Endodermal cell (in vitro differentiated cells): ENCODE data around the gene CFAP107. TPM values are rescaled to one million over a fixed set of nuclear protein-coding genes. Genes with fewer than 3 reads are reported as not detected.
A peak's percentile ranks its signal among the peaks of the same experiment; 100 is the strongest.

ENCODE experiments used
- DNase-seq: peaks from one replicate; pipeline ENCODE4 v3.0.0-alpha.2; 2017
- H3K27ac ChIP-seq: 2 replicates; pipeline ENCODE4 v1.5.1; 2013; ENCODE audit warnings: mild to moderate bottlenecking, low read depth, low read length, moderate library complexity
- H3K27me3 ChIP-seq: 2 replicates; pipeline ENCODE4 v1.6.1; 2013; ENCODE audit warnings: mild to moderate bottlenecking, low read length, moderate library complexity; ENCODE audit not compliant: insufficient read depth, control insufficient read depth, poor library complexity, severe bottlenecking
- H3K36me3 ChIP-seq: 2 replicates; pipeline ENCODE4 v1.7.0; 2013; ENCODE audit warnings: mild to moderate bottlenecking, low read length, moderate library complexity; ENCODE audit not compliant: control insufficient read depth, insufficient read depth
- H3K4me1 ChIP-seq: one replicate; pipeline ENCODE4 v1.7.0; 2013; ENCODE audit warnings: low read length; ENCODE audit not compliant: control insufficient read depth, insufficient read depth
- H3K4me3 ChIP-seq: 2 replicates; pipeline ENCODE4 v1.5.1; 2013; ENCODE audit warnings: mild to moderate bottlenecking, low read length, moderate library complexity
- H3K9ac ChIP-seq: 2 replicates; pipeline ENCODE4 v1.6.1; 2013; ENCODE audit warnings: mild to moderate bottlenecking, low read length, moderate library complexity; ENCODE audit not compliant: poor library complexity, severe bottlenecking; ENCODE audit errors: extremely low read depth
- H3K9me3 ChIP-seq: 2 replicates; pipeline ENCODE4 v1.6.1; 2013; ENCODE audit warnings: mild to moderate bottlenecking, low read length, moderate library complexity; ENCODE audit not compliant: control insufficient read depth
- H3K27ac Mint-ChIP-seq: 2 replicates; pipeline ENCODE4 v1.8.0; 2020; ENCODE audit warnings: mixed read lengths
- H3K27me3 Mint-ChIP-seq: 2 replicates; pipeline ENCODE4 v1.8.0; 2021; ENCODE audit warnings: mild to moderate bottlenecking, mixed read lengths; ENCODE audit not compliant: insufficient read depth
- H3K36me3 Mint-ChIP-seq: 2 replicates; pipeline ENCODE4 v1.8.0; 2020; ENCODE audit warnings: low read depth, mixed read lengths
- H3K4me1 Mint-ChIP-seq: 2 replicates; pipeline ENCODE4 v1.8.0; 2020; ENCODE audit warnings: mixed read lengths
- H3K4me3 Mint-ChIP-seq: 2 replicates; pipeline ENCODE4 v1.8.0; 2020; ENCODE audit warnings: mild to moderate bottlenecking, moderate library complexity, mixed read lengths
- H3K9me3 Mint-ChIP-seq: 2 replicates; pipeline ENCODE4 v1.8.0; 2020; ENCODE audit warnings: mild to moderate bottlenecking, mixed read lengths
- CTCF ChIP-seq: fragments of 200-600 bp; sonication (generic); conservative IDR thresholded peaks from 2 replicates; pipeline ENCODE4 v1.5.0; 2021; ENCODE audit warnings: antibody characterized with exemption, mild to moderate bottlenecking
- WGBS, 2 experiments: methylation state at CpG; one replicate each; pipeline versions ENCODE4 v1.1.5 to v1.1.7; 2013; ENCODE audit warnings: missing lambda C conversion rate in 2 of 2, mixed read lengths in 1 of 2; ENCODE audit not compliant: insufficient coverage in 1 of 2, insufficient read length in 1 of 2; 5-methylcytosine and 5-hydroxymethylcytosine counted together
- total RNA-seq, 2 donors: library from RNA; stranded (reverse); fragmentation: NEBNext Ultra II Directional in 1 of 2; extraction: Animal tissue kit (Norgen Biotek cat#: 25700) in 1 of 2; gene quantifications; 2 replicates in 1 of 2; 3 replicates in 1 of 2; pipeline ENCODE4 v1.2.1, GENCODE V29; 2021

CFAP107 gene
- total RNA-seq, 2 donors from 2014 or later: not detected

- no peaks in the 10 kb centered on the region for H3K27me3 Mint-ChIP-seq
- no peak overlapping the region for H3K4me3 ChIP-seq
- no peaks in the 10 kb centered on the region for H3K4me1 ChIP-seq
- no peak for DNase-seq
- WGBS, 2 experiments: 83 to 100% methylated on average over 1 to 2 of the region's 2 CpGs
- peaks cover 61% of the 10 kb centered on the region for H3K9me3 Mint-ChIP-seq
- no peak overlapping the region for H3K4me3 Mint-ChIP-seq
- H3K9me3 ChIP-seq: peaks cover 16% of the 10 kb centered on the region
- no peak overlapping the region for H3K27ac Mint-ChIP-seq
- H3K36me3 Mint-ChIP-seq: no peaks in the 10 kb centered on the region
- H3K27me3 ChIP-seq: no peaks in the 10 kb centered on the region
- no peak overlapping the region for H3K9ac ChIP-seq
- H3K36me3 ChIP-seq: no peaks in the 10 kb centered on the region
- no peak for TF ChIP-seq CTCF
- no peaks in the 10 kb centered on the region for H3K4me1 Mint-ChIP-seq
- no peak overlapping the region for H3K27ac ChIP-seq
Measured at GRCh38 chr1:12799730-12800129, 53.7 kb downstream of the CFAP107 start.

GRCh38 chr1:12809933-12810332, 63.9 kb downstream of the CFAP107 start:
- peaks cover 82% of the 10 kb centered on the region for H3K9me3 Mint-ChIP-seq
- H3K36me3 ChIP-seq: no peaks in the 10 kb centered on the region
- H3K4me1 Mint-ChIP-seq: no peaks in the 10 kb centered on the region
- H3K9ac ChIP-seq: no peak overlapping the region
- no peaks in the 10 kb centered on the region for H3K36me3 Mint-ChIP-seq
- no peaks in the 10 kb centered on the region for H3K27me3 Mint-ChIP-seq
- no peaks in the 10 kb centered on the region for H3K27me3 ChIP-seq
- DNase-seq: no peak
- H3K4me3 Mint-ChIP-seq: no peak overlapping the region
- TF ChIP-seq CTCF: no peak
- H3K4me3 ChIP-seq: no peak overlapping the region
- H3K27ac ChIP-seq: no peak overlapping the region
- H3K4me1 ChIP-seq: no peaks in the 10 kb centered on the region
- 78 to 100% methylated on average over 1 of the region's 1 CpG for WGBS, 2 experiments
- H3K9me3 ChIP-seq: peaks cover 25% of the 10 kb centered on the region
- H3K27ac Mint-ChIP-seq: no peak overlapping the region

GRCh38 chr1:12810691-12811408, 64.8 kb downstream of the CFAP107 start:
- TF ChIP-seq CTCF: no peak
- H3K27me3 Mint-ChIP-seq: no peaks in the 10 kb centered on the region
- WGBS, 2 experiments: 51 to 58% methylated on average over 5 of the region's 5 CpGs
- H3K9me3 Mint-ChIP-seq: peaks cover 85% of the 10 kb centered on the region
- no peak overlapping the region for H3K4me3 Mint-ChIP-seq
- Histone ChIP-seq H3K27ac (no peak overlapping the region), H3K4me1 (no peaks in the 10 kb centered on the region), H3K36me3 (no peaks in the 10 kb centered on the region), H3K9me3 (peaks cover 25% of the 10 kb centered on the region), H3K4me3 (no peak overlapping the region), H3K9ac (no peak overlapping the region), H3K27me3 (no peaks in the 10 kb centered on the region)
- no peak overlapping the region for H3K27ac Mint-ChIP-seq
- H3K36me3 Mint-ChIP-seq: no peaks in the 10 kb centered on the region
- no peaks in the 10 kb centered on the region for H3K4me1 Mint-ChIP-seq
- DNase-seq: peak; percentile 49
